ENCODE results near the gene MLXIP. TPM values are rescaled to one million over a fixed set of nuclear protein-coding genes. Genes with fewer than 3 reads are reported as not detected.

MLXIP gene
- total and polyA plus RNA-seq, 12 donors, result 11.5 to 37.9 (median 20.9) TPM

DNA sequence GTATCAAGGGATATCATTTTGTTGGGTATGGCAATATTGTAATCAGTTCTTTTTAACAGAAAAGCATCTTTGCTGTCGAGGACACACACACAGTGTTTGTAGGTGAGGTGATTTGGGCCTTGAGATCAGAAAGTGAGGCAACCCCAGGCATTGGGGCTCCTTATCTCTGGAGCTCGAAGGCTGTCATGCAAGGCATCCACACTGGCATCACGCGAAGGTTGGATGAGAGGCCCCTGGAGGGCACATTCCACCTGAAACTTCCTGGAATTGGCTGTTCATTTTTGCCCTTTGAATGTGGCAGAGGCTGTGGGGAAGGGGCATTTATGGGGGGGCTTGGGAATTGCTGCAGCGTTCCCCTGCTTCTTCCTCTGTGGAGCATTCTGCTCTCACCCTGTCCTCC, 49.9 kb downstream of the MLXIP start:
- Histone ChIP-seq H3K9me3 (no peaks in the 10 kb centered on the region), H3K36me3 (peaks cover 0 to 68% (median 47%) of the 10 kb centered on the region in 9 donors), H3K4me1 (peaks cover 4 to 41% (median 27%) of the 10 kb centered on the region in 9 donors), H3K27me3 (no peaks in the 10 kb centered on the region), H3K27ac (no peak overlapping the region), H3K4me3 (no peak overlapping the region)
- 47 to 67% methylated on average over 5 of the region's 5 CpGs for WGBS, 2 donors
- intact Hi-C loops (cut with DNase I), result loop anchor here in 4 of 10 donors (5.0 to 10.0 kb wide), 3 partner anchors 174 to 214 kb away; partner anchors contain the start of gene CFAP251 (in 4 of the 4)
- no peak for ATAC-seq
- DNase-seq, result no peak
- TF ChIP-seq, protein P1, sequence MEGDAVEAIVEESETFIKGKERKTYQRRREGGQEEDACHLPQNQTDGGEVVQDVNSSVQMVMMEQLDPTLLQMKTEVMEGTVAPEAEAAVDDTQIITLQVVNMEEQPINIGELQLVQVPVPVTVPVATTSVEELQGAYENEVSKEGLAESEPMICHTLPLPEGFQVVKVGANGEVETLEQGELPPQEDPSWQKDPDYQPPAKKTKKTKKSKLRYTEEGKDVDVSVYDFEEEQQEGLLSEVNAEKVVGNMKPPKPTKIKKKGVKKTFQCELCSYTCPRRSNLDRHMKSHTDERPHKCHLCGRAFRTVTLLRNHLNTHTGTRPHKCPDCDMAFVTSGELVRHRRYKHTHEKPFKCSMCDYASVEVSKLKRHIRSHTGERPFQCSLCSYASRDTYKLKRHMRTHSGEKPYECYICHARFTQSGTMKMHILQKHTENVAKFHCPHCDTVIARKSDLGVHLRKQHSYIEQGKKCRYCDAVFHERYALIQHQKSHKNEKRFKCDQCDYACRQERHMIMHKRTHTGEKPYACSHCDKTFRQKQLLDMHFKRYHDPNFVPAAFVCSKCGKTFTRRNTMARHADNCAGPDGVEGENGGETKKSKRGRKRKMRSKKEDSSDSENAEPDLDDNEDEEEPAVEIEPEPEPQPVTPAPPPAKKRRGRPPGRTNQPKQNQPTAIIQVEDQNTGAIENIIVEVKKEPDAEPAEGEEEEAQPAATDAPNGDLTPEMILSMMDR (IDR thresholded peaks at IDR 0.05), result no peak

DNA sequence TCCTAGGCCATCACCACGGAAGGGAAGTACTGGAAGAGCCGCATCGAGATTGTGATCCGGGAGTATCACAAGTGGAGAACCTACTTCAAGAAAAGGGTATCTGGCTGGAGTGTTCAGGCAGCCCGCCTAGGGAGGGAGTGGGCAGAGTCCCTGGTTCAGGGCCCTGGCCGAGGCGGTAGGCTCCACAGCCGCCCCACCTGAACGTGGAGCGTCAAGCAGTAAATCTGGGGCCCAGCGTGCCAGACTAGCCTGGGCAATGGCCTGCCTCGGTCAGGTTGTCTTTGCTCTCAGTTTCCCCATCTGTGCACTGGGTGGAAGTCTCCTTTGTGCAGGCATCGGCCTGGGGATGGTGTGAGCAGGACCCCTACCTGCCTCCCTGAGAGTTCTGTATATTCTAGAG, 50.6 kb downstream of the MLXIP start:
- H3K4me3 ChIP-seq, result no peak overlapping the region
- H3K4me1 ChIP-seq, result peaks cover 4 to 37% (median 24%) of the 10 kb centered on the region in 9 donors
- DNase-seq, result no peak
- no peaks in the 10 kb centered on the region for H3K27me3 ChIP-seq
- WGBS, 2 donors, result 90 to 94% methylated on average over 13 of the region's 13 CpGs
- TF ChIP-seq, protein P1 (IDR thresholded peaks at IDR 0.05), result no peak
- peak in 1 of 8 donors; percentile 17 for ATAC-seq
- peaks cover 0 to 75% (median 54%) of the 10 kb centered on the region in 9 donors for H3K36me3 ChIP-seq
- intact Hi-C loops (cut with DNase I), result loop anchor here in 4 of 10 donors (5.0 to 10.0 kb wide), 3 partner anchors 174 to 214 kb away; partner anchors contain the start of gene CFAP251 (in 4 of the 4)
- no peak overlapping the region for H3K27ac ChIP-seq
- H3K9me3 ChIP-seq, result no peaks in the 10 kb centered on the region

DNA sequence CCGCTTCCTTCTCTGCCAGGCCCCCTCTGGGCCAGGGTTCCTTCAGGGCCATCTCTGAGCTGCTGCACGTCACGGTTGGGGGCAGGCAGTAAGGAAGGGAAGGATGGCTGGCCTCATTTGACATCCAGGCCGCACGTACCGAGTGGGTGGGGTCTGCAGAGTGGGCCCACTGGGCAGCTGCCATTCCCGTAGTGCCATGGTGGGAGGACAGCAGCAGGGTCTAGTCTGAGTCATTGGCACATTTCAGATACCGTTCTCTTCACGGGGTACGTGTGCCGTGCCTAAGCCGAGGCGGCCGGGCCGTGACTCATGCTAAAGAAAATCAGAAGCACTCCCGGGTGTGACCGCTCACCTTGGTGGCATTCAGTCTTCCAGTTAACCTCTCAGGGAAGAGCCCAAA, 51.6 kb downstream of the MLXIP start:
- TF ChIP-seq, protein P1 (IDR thresholded peaks at IDR 0.05), result no peak
- no peak for ATAC-seq
- WGBS, 2 donors, result 90 to 91% methylated on average over 17 of the region's 17 CpGs
- Histone ChIP-seq H3K36me3 (peaks cover 0 to 85% (median 64%) of the 10 kb centered on the region in 9 donors), H3K27ac (no peak overlapping the region), H3K9me3 (no peaks in the 10 kb centered on the region), H3K27me3 (no peaks in the 10 kb centered on the region), H3K4me3 (no peak overlapping the region), H3K4me1 (peaks cover under 1 to 30% (median 19%) of the 10 kb centered on the region in 9 donors)
- intact Hi-C loops (cut with DNase I), result loop anchor here in 2 of 10 donors (2.0 to 5.0 kb wide), 2 partner anchors 61 to 62 kb away; no protein-coding TSS in a partner anchor
- DNase-seq, result no peak

DNA sequence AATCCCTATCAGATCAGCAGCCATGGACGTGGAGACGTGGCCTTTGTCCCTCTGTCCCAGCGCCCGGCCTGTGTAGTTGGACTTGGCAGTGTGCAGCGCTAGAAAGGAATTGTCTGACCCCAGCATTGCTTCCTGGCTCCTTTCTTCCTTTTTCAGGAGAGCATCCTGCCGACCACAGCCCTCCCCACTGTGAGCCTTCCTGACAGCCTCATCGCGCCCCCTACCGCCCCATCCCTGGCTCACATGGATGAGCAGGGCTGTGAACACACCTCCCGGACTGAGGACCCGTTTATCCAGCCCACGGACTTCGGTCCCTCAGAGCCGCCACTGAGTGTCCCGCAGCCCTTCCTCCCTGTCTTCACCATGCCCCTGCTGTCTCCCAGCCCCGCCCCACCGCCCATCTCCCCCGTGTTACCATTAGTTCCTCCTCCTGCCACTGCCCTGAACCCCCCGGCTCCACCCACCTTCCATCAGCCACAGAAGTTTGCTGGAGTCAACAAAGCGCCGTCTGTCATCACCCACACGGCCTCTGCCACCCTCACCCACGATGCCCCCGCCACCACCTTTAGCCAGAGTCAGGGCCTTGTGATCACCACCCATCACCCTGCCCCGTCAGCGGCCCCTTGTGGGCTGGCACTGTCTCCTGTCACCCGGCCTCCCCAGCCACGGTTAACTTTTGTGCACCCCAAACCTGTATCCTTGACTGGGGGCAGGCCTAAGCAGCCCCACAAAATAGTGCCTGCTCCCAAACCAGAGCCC, 54.8 kb downstream of the MLXIP start:
- intact Hi-C loops (cut with DNase I), result loop anchor here in 1 of 10 donors (5.0 kb wide), 1 partner anchor 59 kb away; no protein-coding TSS in a partner anchor
- WGBS, 2 donors, result 67% methylated on average over 28 of the region's 28 CpGs
- Histone ChIP-seq H3K4me3 (no peak overlapping the region), H3K4me1 (peaks cover 0 to 4% (median 0%) of the 10 kb centered on the region in 9 donors), H3K36me3 (peaks cover 0 to 100% (median 66%) of the 10 kb centered on the region in 9 donors), H3K27me3 (no peaks in the 10 kb centered on the region), H3K27ac (no peak overlapping the region), H3K9me3 (no peaks in the 10 kb centered on the region)
- ATAC-seq (peak in 4 of 8 donors; percentile 2 to 16 (median 12)), DNase-seq (peak in 1 of 2 donors; percentile 18)
- TF ChIP-seq, protein P1 (IDR thresholded peaks at IDR 0.05), result peak in 1 of 9 donors; percentile 25

All from heart right ventricle (tissue), 16 donors.